Naive thymus-derived CD4-positive, alpha-beta T cell (primary cell): Measurements from ENCODE around the gene PCSK7. TPM values are rescaled to one million over a fixed set of nuclear protein-coding genes. Genes with fewer than 3 reads are reported as not detected.
"Not testable (repeated sequence)": the region's sequence is repeated elsewhere in the genome, so short reads cannot be mapped to it uniquely, and the experiment has no call there.

Source experiments
- ATAC-seq: fragments of 150-1000 bp; cut with Tn5 transposase; 2 replicates; pipeline ENCODE4 v1.10.0; 2021; ENCODE audit warnings: mild to moderate bottlenecking, moderate library complexity
- CTCF ChIA-PET: fragments of 350-600 bp; sonication (Branson Sonifier 250); formaldehyde crosslinking; loops from one replicate; lab custom pipeline; 2021; ENCODE audit warnings: antibody characterized with exemption; lab: Charles Lee
- POLR2A ChIA-PET: fragments of 350-600 bp; sonication (Branson Sonifier 250); formaldehyde crosslinking; loops from one replicate; lab custom pipeline; 2021; ENCODE audit warnings: antibody characterized with exemption, inconsistent platforms; lab: Charles Lee
- DNase-seq, 9 donors: peaks; one replicate each; pipeline versions ENCODE4 v3.0.0 to v3.0.0-alpha.2; 2020 to 2022; ENCODE audit warnings: mixed read lengths in 1 of 9
- H3K27ac ChIP-seq: one replicate; pipeline ENCODE4 v1.7.0; 2013; ENCODE audit warnings: mild to moderate bottlenecking, low read depth, low read length, moderate library complexity
- H3K27me3 ChIP-seq, 2 donors: one replicate each; pipeline ENCODE4 v1.7.0; 2013; ENCODE audit warnings: low read length in 2 of 2, mild to moderate bottlenecking in 2 of 2, moderate library complexity in 2 of 2; ENCODE audit not compliant: control insufficient read depth in 2 of 2, insufficient read depth in 2 of 2
- H3K36me3 ChIP-seq, 3 experiments: 1 replicate in 2 of 3; 2 replicates in 1 of 3; pipeline ENCODE4 v1.7.0; 2013; ENCODE audit warnings: low read length in 3 of 3, mild to moderate bottlenecking in 3 of 3, moderate library complexity in 1 of 3; ENCODE audit not compliant: insufficient read depth in 3 of 3, control insufficient read depth in 2 of 3
- H3K4me1 ChIP-seq, 2 donors: one replicate each; pipeline ENCODE4 v1.7.0; 2013; ENCODE audit warnings: low read length in 2 of 2, mild to moderate bottlenecking in 2 of 2, moderate library complexity in 1 of 2; ENCODE audit not compliant: control insufficient read depth in 2 of 2, insufficient read depth in 2 of 2
- H3K4me3 ChIP-seq: 2 replicates; pipeline ENCODE4 v1.7.0; 2013; ENCODE audit warnings: mild to moderate bottlenecking, low read length
- H3K9me3 ChIP-seq, 3 experiments: 1 replicate in 2 of 3; 2 replicates in 1 of 3; pipeline ENCODE4 v1.7.0; 2013; ENCODE audit warnings: low read length in 3 of 3; ENCODE audit not compliant: control insufficient read depth in 2 of 3
- H3K27ac Mint-ChIP-seq, 9 donors: one replicate each; pipeline ENCODE4 v1.8.0; 2020 to 2022; ENCODE audit warnings: mixed read lengths in 9 of 9, mild to moderate bottlenecking in 8 of 9, moderate library complexity in 5 of 9, inconsistent platforms in 2 of 9
- H3K27me3 Mint-ChIP-seq, 5 donors: one replicate each; pipeline ENCODE4 v1.8.0; 2021 to 2022; ENCODE audit warnings: mixed read lengths in 5 of 5, mild to moderate bottlenecking in 1 of 5
- H3K36me3 Mint-ChIP-seq, 5 donors: one replicate each; pipeline ENCODE4 v1.8.0; 2020 to 2022; ENCODE audit warnings: mixed read lengths in 5 of 5, mild to moderate bottlenecking in 3 of 5, inconsistent platforms in 1 of 5
- H3K4me1 Mint-ChIP-seq, 7 donors: one replicate each; pipeline ENCODE4 v1.8.0; 2020 to 2022; ENCODE audit warnings: mixed read lengths in 7 of 7, mild to moderate bottlenecking in 3 of 7, inconsistent platforms in 1 of 7
- H3K4me3 Mint-ChIP-seq, 10 donors: one replicate each; pipeline ENCODE4 v1.8.0; 2020 to 2022; ENCODE audit warnings: mild to moderate bottlenecking in 10 of 10, mixed read lengths in 10 of 10, moderate library complexity in 6 of 10, inconsistent platforms in 2 of 10
- H3K9me3 Mint-ChIP-seq, 11 donors: one replicate each; pipeline ENCODE4 v1.8.0; 2020 to 2022; ENCODE audit warnings: mixed read lengths in 11 of 11, mild to moderate bottlenecking in 4 of 11, inconsistent platforms in 1 of 11, moderate library complexity in 1 of 11
- intact Hi-C, 2 donors: fragments of 100-400 bp; cut with micrococcal nuclease; formaldehyde crosslinking; loops; one replicate each; pipeline ENCODE4 v1.15.1; 2023
- polyA plus RNA-seq, 2 donors: library from polyadenylated mRNA; unstranded; fragments of 300-500 nt; fragmentation: Illumina TruSeq; gene quantifications; one replicate each; pipeline ENCODE4 v1.2.3, GENCODE V29; 2021
- total RNA-seq, 6 experiments: library from RNA in 5 of 6; stranded (reverse) in 5 of 6; gene quantifications; 1 replicate in 5 of 6; 2 replicates in 1 of 6; pipeline ENCODE4 v1.2.3 and lab custom pipeline; 2021 to 2026

The PCSK7 gene
- 100 to 1,000 TPM; 196 to 319 (median 312) TPM for total RNA-seq
- polyA plus RNA-seq = 10 to 100 TPM; 45.4 to 71.4 TPM
- 314 reads per million, percentile 96 among the genes with 10 or more reads in this experiment for total RNA-seq (lab: John Stamatoyannopoulos, UW)

GRCh38 chr11:117231842-117232091 is at the start of gene PCSK7:
PCSK7 (minus strand) TSS chr11:117232073; CDS start chr11:117229844, 2,229 bp downstream.
- peaks cover 21 to 41% (median 26%) of the 10 kb centered on the region in 3 experiments for H3K36me3 ChIP-seq
- intact Hi-C loops = loop anchor here (1.0 to 5.0 kb wide), 10 partner anchors 19 to 1871 kb away; partner anchors contain the start of genes CEP164 (in 2 of the 2), PAFAH1B2 (in 2 of the 2), BUD13 (in 1 of the 2) and DPAGT1 (in 1 of the 2)
- Mint-ChIP-seq H3K9me3 (no peaks in the 10 kb centered on the region), H3K36me3 (peaks cover 3 to 33% (median 22%) of the 10 kb centered on the region in 5 donors), H3K27ac (peak within 1 kb of the TSS; percentile 94 to 100 (median 99)), H3K4me3 (peak within 1 kb of the TSS; percentile 91 to 100 (median 98)), H3K4me1 (peaks cover 41 to 59% (median 51%) of the 10 kb centered on the region in 7 donors), H3K27me3 (no peaks in the 10 kb centered on the region)
- POLR2A ChIA-PET = interaction anchor here (0.8 to 3.8 kb wide), 9 partner anchors 10 to 461 kb away, joined by 3 to 37 read pairs (median 5); partner anchors contain the start of genes BUD13, CEP164, PAFAH1B2 and SIDT2
- peaks cover 35 to 36% of the 10 kb centered on the region in 2 donors for H3K4me1 ChIP-seq
- H3K9me3 ChIP-seq = no peaks in the 10 kb centered on the region
- H3K27ac ChIP-seq = peak within 1 kb of the TSS; percentile 97
- H3K27me3 ChIP-seq = no peaks in the 10 kb centered on the region
- H3K4me3 ChIP-seq = peak within 1 kb of the TSS; percentile 96
- peak in 1 of 9 donors; percentile 45 for DNase-seq
- no peak for ATAC-seq
- CTCF ChIA-PET = interaction anchor here (1.5 to 1.6 kb wide), 2 partner anchors 10 to 21 kb away, joined by 4 to 7 read pairs; no protein-coding TSS in a partner anchor

- intact Hi-C loops = no loop called here
- H3K4me1 Mint-ChIP-seq = peaks cover 3 to 13% (median 7%) of the 10 kb centered on the region in 7 donors
- H3K9me3 Mint-ChIP-seq = no peaks in the 10 kb centered on the region
- no peak for ATAC-seq
- H3K27me3 Mint-ChIP-seq = no peaks in the 10 kb centered on the region
- peaks cover 0 to 61% (median 28%) of the 10 kb centered on the region in 5 donors for H3K36me3 Mint-ChIP-seq
- no peak for DNase-seq
- no peak overlapping the region for H3K27ac Mint-ChIP-seq
- Histone ChIP-seq H3K4me3 (no peak overlapping the region), H3K27ac (no peak overlapping the region), H3K9me3 (no peaks in the 10 kb centered on the region), H3K27me3 (no peaks in the 10 kb centered on the region), H3K36me3 (peaks cover 0 to 60% (median 8%) of the 10 kb centered on the region in 3 experiments), H3K4me1 (peaks cover 0 to 30% of the 10 kb centered on the region in 2 donors)
- ChIA-PET POLR2A (no interaction called here), CTCF (no interaction called here)
- H3K4me3 Mint-ChIP-seq = no peak overlapping the region
These were observed 49.3 kb upstream of the PCSK7 start for GRCh38 chr11:117281159-117281558.

- peaks cover 0 to 50% (median 8%) of the 10 kb centered on the region in 3 experiments for H3K36me3 ChIP-seq
- Mint-ChIP-seq H3K9me3 (no peaks in the 10 kb centered on the region), H3K27ac (peak overlapping the region in 7 of 9 donors; percentile 12 to 92 (median 78)), H3K27me3 (no peaks in the 10 kb centered on the region), H3K4me1 (peaks cover 5 to 13% (median 8%) of the 10 kb centered on the region in 7 donors), H3K36me3 (peaks cover 7 to 59% (median 30%) of the 10 kb centered on the region in 5 donors), H3K4me3 (peak overlapping the region in 3 of 10 donors; percentile 3 to 57 (median 18))
- peaks cover 0 to 42% of the 10 kb centered on the region in 2 donors for H3K4me1 ChIP-seq
- intact Hi-C loops = no loop called here
- POLR2A ChIA-PET = no interaction called here
- DNase-seq (no peak), ATAC-seq (peak; percentile 27)
- H3K27me3 ChIP-seq = no peaks in the 10 kb centered on the region
- CTCF ChIA-PET = interaction anchor here (0.5 to 0.6 kb wide), 2 partner anchors 53 to 141 kb away, joined by 3 read pairs; no protein-coding TSS in a partner anchor
- H3K9me3 ChIP-seq = no peaks in the 10 kb centered on the region
- H3K4me3 ChIP-seq = peak overlapping the region; percentile 36
- no peak overlapping the region for H3K27ac ChIP-seq
These were observed 48.0 kb upstream of the PCSK7 start for GRCh38 chr11:117279711-117280376.

- Mint-ChIP-seq H3K36me3 (peaks cover 11 to 60% (median 37%) of the 10 kb centered on the region in 5 donors), H3K4me3 (no peak overlapping the region), H3K27ac (peak overlapping the region in 1 of 9 donors; percentile 12), H3K9me3 (peaks cover 0 to 4% (median 0%) of the 10 kb centered on the region in 11 donors), H3K27me3 (no peaks in the 10 kb centered on the region), H3K4me1 (peaks cover 5 to 13% (median 8%) of the 10 kb centered on the region in 7 donors)
- intact Hi-C loops = no loop called here
- peaks cover 0 to 47% of the 10 kb centered on the region in 2 donors for H3K4me1 ChIP-seq
- peaks cover 0 to 36% (median 8%) of the 10 kb centered on the region in 3 experiments for H3K36me3 ChIP-seq
- no peak overlapping the region for H3K27ac ChIP-seq
- DNase-seq = no peak
- H3K27me3 ChIP-seq = no peaks in the 10 kb centered on the region
- no peak for ATAC-seq
- H3K4me3 ChIP-seq = no peak overlapping the region
- POLR2A ChIA-PET = no interaction called here
- no peaks in the 10 kb centered on the region for H3K9me3 ChIP-seq
- CTCF ChIA-PET = no interaction called here
These were observed 46.5 kb upstream of the PCSK7 start for GRCh38 chr11:117278347-117278746.

GRCh38 chr11:117273550-117274289 is 41.8 kb upstream of the PCSK7 start:
- Mint-ChIP-seq H3K27me3 (no peaks in the 10 kb centered on the region), H3K4me1 (peaks cover 0 to 7% (median 0%) of the 10 kb centered on the region in 7 donors), H3K27ac (no peak overlapping the region), H3K9me3 (peaks cover 0 to 4% (median 0%) of the 10 kb centered on the region in 11 donors), H3K36me3 (peaks cover 9 to 51% (median 36%) of the 10 kb centered on the region in 5 donors), H3K4me3 (no peak overlapping the region)
- ChIA-PET CTCF (interaction anchor here (0.6 to 0.7 kb wide), 2 partner anchors 107 to 438 kb away, joined by 3 to 4 read pairs; no protein-coding TSS in a partner anchor), POLR2A (interaction anchor here (0.6 kb wide), 1 partner anchor 365 kb away, joined by 3 read pairs; no protein-coding TSS in a partner anchor)
- Histone ChIP-seq H3K4me3 (no peak overlapping the region), H3K4me1 (peaks cover 0 to 20% of the 10 kb centered on the region in 2 donors), H3K27me3 (no peaks in the 10 kb centered on the region), H3K9me3 (no peaks in the 10 kb centered on the region), H3K36me3 (peaks cover 0 to 6% (median 0%) of the 10 kb centered on the region in 3 experiments), H3K27ac (no peak overlapping the region)
- intact Hi-C loops = no loop called here
- ATAC-seq (no peak), DNase-seq (no peak)

GRCh38 chr11:117272175-117272574 is 40.3 kb upstream of the PCSK7 start:
- H3K4me3 ChIP-seq, H3K4me1 Mint-ChIP-seq, H3K27ac ChIP-seq, H3K27me3 Mint-ChIP-seq, H3K36me3 ChIP-seq, H3K27ac Mint-ChIP-seq, H3K27me3 ChIP-seq, intact Hi-C loops, POLR2A ChIA-PET, ATAC-seq, CTCF ChIA-PET, H3K4me3 Mint-ChIP-seq, H3K9me3 ChIP-seq, H3K9me3 Mint-ChIP-seq, DNase-seq: not testable (repeated sequence)
- peaks cover 0 to 17% of the 10 kb centered on the region in 2 donors for H3K4me1 ChIP-seq
- peaks cover 9 to 59% (median 40%) of the 10 kb centered on the region in 5 donors for H3K36me3 Mint-ChIP-seq
